K562 (cell line): ENCODE measurements around the gene PPFIA1. TPM values are rescaled to one million over a fixed set of nuclear protein-coding genes. Genes with fewer than 3 reads are reported as not detected.

Experiments used
- ATAC-seq: fragments of 200-7000 bp; cut with Tn5 transposase; 3 replicates; pipeline ENCODE4 v1.9.1; 2020; ENCODE audit warnings: moderate library complexity
- BruUV-seq: library from RNA; stranded (reverse); fragments of 400-500 nt; replicated peaks from 2 replicates; lab custom pipeline; 2021; lab: Mats Ljungman, UMichigan
- CTCF ChIA-PET: fragments of 300-600 bp; formaldehyde crosslinking; extraction: SDS; loops from one replicate; lab custom pipeline; 2021; ENCODE audit warnings: low intra/inter-chr PET ratio; lab: Yijun Ruan, JAX
- POLR2A ChIA-PET: fragments of 300-600, 350-650 bp; sonication (Branson Sonifier 250); formaldehyde crosslinking; extraction: SDS; loops from one replicate; lab custom pipeline; 2021; ENCODE audit warnings: antibody characterized with exemption, inconsistent platforms; lab: Yijun Ruan, JAX
- DNase-seq, 4 experiments: peaks; one replicate each; pipeline versions ENCODE4 v3.0.0 to v3.0.0-alpha.2; 2011 to 2018; ENCODE audit warnings: low spot score in 3 of 4, mixed read lengths in 3 of 4; ENCODE audit errors: extremely low read depth in 1 of 4
- FAIRE-seq: peaks from 2 replicates; lab custom pipeline; 2011; peaks lifted over from hg19 to GRCh38; lab: Jason Lieb, UNC
- H2AFZ ChIP-seq: 2 replicates; pipeline ENCODE4 v1.6.0; 2011; ENCODE audit warnings: low read depth, low read length, control low read depth, inconsistent platforms
- H3K27ac ChIP-seq: fragments of 200-600 bp; 3 replicates; pipeline ENCODE4 v1.8.0; 2011; ENCODE audit warnings: low read depth, mild to moderate bottlenecking, control low read depth, inconsistent platforms, low read length, moderate library complexity, mixed read lengths; ENCODE audit errors: extremely low read depth
- H3K27me3 ChIP-seq, 2 experiments: fragments of 300-600 bp in 1 of 2; 2 replicates in 1 of 2; 3 replicates in 1 of 2; pipeline versions ENCODE4 v1.6.0 to v1.8.0; 2011; ENCODE audit warnings: inconsistent platforms in 2 of 2, low read length in 2 of 2, mild to moderate bottlenecking in 1 of 2, mixed read lengths in 1 of 2, moderate library complexity in 1 of 2; ENCODE audit not compliant: control insufficient read depth in 2 of 2, insufficient read depth in 2 of 2
- H3K36me3 ChIP-seq: fragments of 300-600 bp; 3 replicates; pipeline ENCODE4 v1.8.0; 2011; ENCODE audit warnings: mild to moderate bottlenecking, low read length, inconsistent platforms; ENCODE audit not compliant: control insufficient read depth, insufficient read depth
- H3K4me1 ChIP-seq, 2 experiments: fragments of 200-600 bp in 1 of 2; replicated peaks in 1 of 2; 2 replicates in 1 of 2; 3 replicates in 1 of 2; pipeline versions ENCODE4 v1.5.1 to v1.8.0; 2011; ENCODE audit warnings: inconsistent platforms in 2 of 2, low read length in 2 of 2, mild to moderate bottlenecking in 1 of 2, mixed read lengths in 1 of 2, moderate library complexity in 1 of 2; ENCODE audit not compliant: control insufficient read depth in 2 of 2, insufficient read depth in 2 of 2
- H3K4me2 ChIP-seq: 2 replicates; pipeline ENCODE4 v1.6.1; 2011; ENCODE audit warnings: low read length, control low read depth, inconsistent platforms, mixed read lengths; ENCODE audit not compliant: insufficient read depth
- H3K4me3 ChIP-seq: fragments of 200-600 bp; sonication (generic), shearing (Covaris generic); 2 replicates; pipeline ENCODE4 v1.5.1; 2016; ENCODE audit warnings: control low read depth, inconsistent platforms
- H3K79me2 ChIP-seq: fragments of 200-600 bp; 3 replicates; pipeline ENCODE4 v1.8.0; 2011; ENCODE audit warnings: low read length, inconsistent platforms; ENCODE audit not compliant: control insufficient read depth, insufficient read depth
- H3K9ac ChIP-seq, 2 experiments: 2 replicates each; pipeline versions ENCODE4 v1.6.0 to v1.6.1; 2011; ENCODE audit warnings: low read depth in 2 of 2, low read length in 2 of 2, control low read depth in 1 of 2, inconsistent platforms in 1 of 2, mild to moderate bottlenecking in 1 of 2, mixed read lengths in 1 of 2; ENCODE audit not compliant: insufficient read depth in 1 of 2
- H3K9me1 ChIP-seq: one replicate; pipeline ENCODE4 v1.6.0; 2011; ENCODE audit warnings: inconsistent platforms, mild to moderate bottlenecking, low read length, moderate library complexity; ENCODE audit not compliant: control insufficient read depth, insufficient read depth
- H3K9me3 ChIP-seq: replicated peaks from 2 replicates; pipeline ENCODE4 v1.5.1; 2011; ENCODE audit warnings: low read depth, low read length, inconsistent platforms; ENCODE audit not compliant: control insufficient read depth, insufficient read depth
- H4K20me1 ChIP-seq: replicated peaks from 2 replicates; pipeline ENCODE4 v1.6.1; 2011; ENCODE audit warnings: low read length, inconsistent platforms, mixed read lengths; ENCODE audit not compliant: control insufficient read depth, insufficient read depth
- MXI1 ChIP-seq: IDR thresholded peaks from 2 replicates; pipeline ENCODE4 v1.6.1; 2011; ENCODE audit warnings: low read depth, mild to moderate bottlenecking, improper control_type of control experiment, low read length
- PCBP2 ChIP-seq: fragments of 200-400 bp; formaldehyde crosslinking; IDR thresholded peaks from 2 replicates; pipeline ENCODE4 v1.6.1; 2018; ENCODE audit warnings: low read length, low read depth, mild to moderate bottlenecking, moderate library complexity; ENCODE audit not compliant: poor library complexity, severe bottlenecking
- STAT5A ChIP-seq: IDR thresholded peaks from 2 replicates; pipeline ENCODE4 v1.6.1; 2012; ENCODE audit warnings: low read length, inconsistent platforms, borderline replicate concordance
- ZC3H11A ChIP-seq: IDR thresholded peaks from 2 replicates; pipeline ENCODE4 v1.6.1; 2012; ENCODE audit warnings: low read depth, low read length, improper control_type of control experiment
- ZMIZ1 ChIP-seq, 2 experiments: fragments of 150-350 bp in 1 of 2; IDR thresholded peaks; 2 replicates each; pipeline ENCODE4 v1.6.1; 2012 to 2016; ENCODE audit warnings: low read depth in 2 of 2, low read length in 2 of 2, mild to moderate bottlenecking in 1 of 2, moderate library complexity in 1 of 2
- WGBS: fragments of 100-300 bp; shearing (Covaris generic); methylation state at CpG from one replicate; pipeline ENCODE4 v1.1.6; 2016; ENCODE audit warnings: low coverage, mixed read lengths; ENCODE audit not compliant: insufficient coverage; ENCODE audit errors: missing lambda C conversion rate; 5-methylcytosine and 5-hydroxymethylcytosine counted together
- in situ Hi-C: fragments of 300-500 bp; cut with MboI; formaldehyde crosslinking; loops from 4 replicates; pipeline ENCODE4 v1.15.0; 2018; ENCODE audit warnings: inconsistent platforms, mixed read lengths
- intact Hi-C: fragments of 100-400 bp; cut with micrococcal nuclease; formaldehyde crosslinking; loops from 2 replicates; pipeline ENCODE4 v1.14.2; 2022
- polyA plus RNA-seq, 8 experiments: library from polyadenylated mRNA; depleted of rRNA in 4 of 8; stranded (reverse) in 5 of 8; unstranded in 3 of 8; fragments of >200 nt; fragmentation: Nextera tagmentation in 2 of 8; fragmentation: Illumina TruSeq in 1 of 8; extraction: Ambion mirVana in 2 of 8; extraction: Trizol in 1 of 8; gene quantifications; 2 replicates each; pipeline versions ENCODE4 v1.2.1 to v1.2.3, GENCODE V29; 2011 to 2014; ENCODE audit warnings: inconsistent platforms in 1 of 8, missing spikeins in 1 of 8
- total RNA-seq, 7 experiments: library from RNA; depleted of rRNA in 6 of 7; stranded (reverse); fragments of >200 nt in 6 of 7; fragmentation: Illumina TruSeq in 2 of 7; extraction: Trizol in 2 of 7; gene quantifications; 2 replicates each; pipeline versions ENCODE4 v1.2.1 to v1.2.3, GENCODE V29; 2011 to 2021; ENCODE audit warnings: low replicate concordance in 1 of 7

The PPFIA1 gene
- total and polyA plus RNA-seq, 9 of the 15 experiments (the other 6 are each of a cell fraction or from before 2014, with no cell fraction given), result 9.9 to 41.5 (median 28.5) TPM

- no peak for TF ChIP-seq ZMIZ1 (IDR thresholded peaks at IDR 0.05; ENCODE audit: low read depth in 2 of 2, low read length in 2 of 2)
- no peak for TF ChIP-seq MXI1
- no peak for TF ChIP-seq STAT5A
- TF ChIP-seq PCBP2, result no peak
These were observed 93.7 kb downstream of the PPFIA1 start (continued) for GRCh38 chr11:70364178-70364577.

- intact Hi-C loops, result no loop called here
- POLR2A ChIA-PET, result interaction anchor here (0.6 kb wide), 1 partner anchor 33 kb away, joined by 3 read pairs; no protein-coding TSS in a partner anchor
These were observed 94.5 kb downstream of the PPFIA1 start for GRCh38 chr11:70364745-70365543.

More at GRCh38 chr11:70364745-70365543, 94.5 kb downstream of the PPFIA1 start:
- no TSS peak for BruUV-seq
- no peak for FAIRE-seq
- TF ChIP-seq ZC3H11A, result no peak
- Histone ChIP-seq H3K9me1 (no peaks in the 10 kb centered on the region), H3K4me2 (no peak overlapping the region), H3K27ac (no peak overlapping the region), H3K4me1 (no peaks in the 10 kb centered on the region), H3K27me3 (no peaks in the 10 kb centered on the region), H2AFZ (no peak overlapping the region), H3K9ac (no peak overlapping the region), H3K36me3 (peaks cover 62% of the 10 kb centered on the region), H3K9me3 (peaks cover 2% of the 10 kb centered on the region; the same call in 1 of the 2 replicates), H4K20me1 (no peaks in the 10 kb centered on the region), H3K4me3 (no peak overlapping the region), H3K79me2 (no peaks in the 10 kb centered on the region)
- CTCF ChIA-PET, result no interaction called here
- WGBS, result 93% methylated on average over 23 of the region's 25 CpGs
- in situ Hi-C loops, result no loop called here
- no peak for ATAC-seq
- no peak for DNase-seq
